OCI-M1 (cell line): ENCODE measurements around the gene MAP3K7.

Experiments
- DNase-seq: peaks from one replicate; lab custom pipeline; 2025; lab: John Stamatoyannopoulos, UW

Gene MAP3K7

GRCh38 chr6:90484385-90484784 is 102.5 kb downstream of the MAP3K7 start:
- DNase-seq, result no peak

- no peak for DNase-seq
Observed at GRCh38 chr6:90483956-90484355, 102.9 kb downstream of the MAP3K7 start.

GRCh38 chr6:90483116-90483839 is 103.6 kb downstream of the MAP3K7 start:
- no peak for DNase-seq

- DNase-seq, result no peak
Observed at GRCh38 chr6:90480666-90481065, 106.2 kb downstream of the MAP3K7 start.

- no peak for DNase-seq
Observed at GRCh38 chr6:90479603-90479926, 107.3 kb downstream of the MAP3K7 start.

GRCh38 chr6:90478789-90479602 is 107.9 kb downstream of the MAP3K7 start:
- DNase-seq, result peak; percentile 98

GRCh38 chr6:90478278-90478677 is 108.6 kb downstream of the MAP3K7 start:
- peak; percentile 62 for DNase-seq

GRCh38 chr6:90477366-90477765 is 109.5 kb downstream of the MAP3K7 start:
- DNase-seq, result no peak

- no peak for DNase-seq
Observed at GRCh38 chr6:90472716-90473115, 114.2 kb downstream of the MAP3K7 start.

GRCh38 chr6:90471263-90471662 is 115.6 kb downstream of the MAP3K7 start:
- DNase-seq, result no peak

- DNase-seq, result no peak
Observed at GRCh38 chr6:90469906-90470305, 117.0 kb downstream of the MAP3K7 start.

- peak; percentile 19 for DNase-seq
Observed at GRCh38 chr6:90468859-90469258, 118.0 kb downstream of the MAP3K7 start.

GRCh38 chr6:90468080-90468479 is 118.8 kb downstream of the MAP3K7 start:
- peak; percentile 23 for DNase-seq

- DNase-seq, result no peak
Observed at GRCh38 chr6:90467546-90467945, 119.3 kb downstream of the MAP3K7 start.

GRCh38 chr6:90466154-90466940 is 120.5 kb downstream of the MAP3K7 start:
- DNase-seq, result peak; percentile 77

- DNase-seq, result no peak
Observed at GRCh38 chr6:90465686-90466085, 121.2 kb downstream of the MAP3K7 start.

- peak; percentile 89 for DNase-seq
Observed at GRCh38 chr6:90464507-90464906, 122.4 kb downstream of the MAP3K7 start.

GRCh38 chr6:90463874-90464273 is 123.0 kb downstream of the MAP3K7 start:
- DNase-seq, result peak; percentile 28
